ENCODE results near the gene MOCOS. TPM values are rescaled to one million over a fixed set of nuclear protein-coding genes. Genes with fewer than 3 reads are reported as not detected.
"Not testable (repeated sequence)": the region's sequence is repeated elsewhere in the genome, so short reads cannot be mapped to it uniquely, and the experiment has no call there.

Gene MOCOS
- total RNA-seq, 1 donor from 2014 or later = 0.42 TPM

DNA sequence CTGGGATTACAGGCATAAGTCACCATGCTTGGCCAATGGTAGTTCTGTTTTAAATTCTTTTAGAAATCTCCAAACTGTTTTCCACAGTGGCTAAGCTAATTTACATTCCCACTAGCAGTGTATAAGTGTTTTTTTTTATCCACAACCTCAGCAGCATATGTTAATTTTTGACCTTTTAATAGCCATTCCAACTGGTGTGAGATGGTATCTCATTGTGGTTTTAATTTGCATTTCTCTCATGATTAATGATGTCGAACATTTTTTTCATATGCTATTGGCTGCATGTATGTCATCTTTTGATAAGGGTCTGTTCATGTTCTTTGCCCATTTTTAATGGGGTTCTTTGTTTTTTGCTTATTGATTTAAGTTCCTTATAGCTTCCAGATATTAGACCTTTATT, 20.0 kb downstream of the MOCOS start:
- no peak overlapping the region for H3K27ac Mint-ChIP-seq

DNA sequence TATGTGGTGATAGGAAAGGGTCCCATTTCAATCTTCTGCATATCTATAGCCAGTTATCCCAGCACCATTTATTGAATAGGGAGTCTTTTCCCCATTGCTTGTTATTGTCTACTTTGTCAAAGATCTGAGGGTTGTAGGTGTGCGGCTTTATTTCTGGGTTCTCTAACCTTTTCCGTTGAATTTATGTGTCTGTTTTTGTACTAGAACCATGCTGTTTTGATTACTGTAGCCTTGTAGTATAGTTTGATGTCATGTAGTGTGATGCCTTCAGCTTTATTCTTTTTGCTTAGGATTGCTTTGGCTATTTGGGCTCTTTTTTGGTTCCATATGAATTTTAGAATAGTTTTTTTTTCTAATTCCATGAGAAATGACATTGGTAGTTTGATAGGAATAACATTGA, 20.7 kb downstream of the MOCOS start:
- H3K27ac Mint-ChIP-seq; DNase-seq; POLR2A ChIA-PET; ATAC-seq (ENCODE audit: low read depth); H3K27me3 Mint-ChIP-seq; CTCF ChIA-PET; intact Hi-C loops (cut with micrococcal nuclease); H3K36me3 Mint-ChIP-seq (ENCODE audit: low read depth); H3K4me3 Mint-ChIP-seq; H3K4me1 Mint-ChIP-seq: not testable (repeated sequence)
- peaks cover 12% of the 10 kb centered on the region for H3K9me3 Mint-ChIP-seq

More for the DNA sequence above, 20.0 kb downstream of the MOCOS start:
- Mint-ChIP-seq H3K36me3 (ENCODE audit: low read depth) (no peaks in the 10 kb centered on the region), H3K27me3 (peaks cover 3% of the 10 kb centered on the region), H3K4me1 (no peaks in the 10 kb centered on the region), H3K4me3 (no peak overlapping the region), H3K9me3 (peaks cover 12% of the 10 kb centered on the region)
- TF ChIP-seq, protein P1, sequence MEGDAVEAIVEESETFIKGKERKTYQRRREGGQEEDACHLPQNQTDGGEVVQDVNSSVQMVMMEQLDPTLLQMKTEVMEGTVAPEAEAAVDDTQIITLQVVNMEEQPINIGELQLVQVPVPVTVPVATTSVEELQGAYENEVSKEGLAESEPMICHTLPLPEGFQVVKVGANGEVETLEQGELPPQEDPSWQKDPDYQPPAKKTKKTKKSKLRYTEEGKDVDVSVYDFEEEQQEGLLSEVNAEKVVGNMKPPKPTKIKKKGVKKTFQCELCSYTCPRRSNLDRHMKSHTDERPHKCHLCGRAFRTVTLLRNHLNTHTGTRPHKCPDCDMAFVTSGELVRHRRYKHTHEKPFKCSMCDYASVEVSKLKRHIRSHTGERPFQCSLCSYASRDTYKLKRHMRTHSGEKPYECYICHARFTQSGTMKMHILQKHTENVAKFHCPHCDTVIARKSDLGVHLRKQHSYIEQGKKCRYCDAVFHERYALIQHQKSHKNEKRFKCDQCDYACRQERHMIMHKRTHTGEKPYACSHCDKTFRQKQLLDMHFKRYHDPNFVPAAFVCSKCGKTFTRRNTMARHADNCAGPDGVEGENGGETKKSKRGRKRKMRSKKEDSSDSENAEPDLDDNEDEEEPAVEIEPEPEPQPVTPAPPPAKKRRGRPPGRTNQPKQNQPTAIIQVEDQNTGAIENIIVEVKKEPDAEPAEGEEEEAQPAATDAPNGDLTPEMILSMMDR (IDR thresholded peaks at IDR 0.05) = no peak
- ChIA-PET CTCF (no interaction called here), POLR2A (no interaction called here)
- ATAC-seq (ENCODE audit: low read depth) (no peak), DNase-seq (no peak)
- intact Hi-C loops (cut with micrococcal nuclease) = no loop called here

DNA sequence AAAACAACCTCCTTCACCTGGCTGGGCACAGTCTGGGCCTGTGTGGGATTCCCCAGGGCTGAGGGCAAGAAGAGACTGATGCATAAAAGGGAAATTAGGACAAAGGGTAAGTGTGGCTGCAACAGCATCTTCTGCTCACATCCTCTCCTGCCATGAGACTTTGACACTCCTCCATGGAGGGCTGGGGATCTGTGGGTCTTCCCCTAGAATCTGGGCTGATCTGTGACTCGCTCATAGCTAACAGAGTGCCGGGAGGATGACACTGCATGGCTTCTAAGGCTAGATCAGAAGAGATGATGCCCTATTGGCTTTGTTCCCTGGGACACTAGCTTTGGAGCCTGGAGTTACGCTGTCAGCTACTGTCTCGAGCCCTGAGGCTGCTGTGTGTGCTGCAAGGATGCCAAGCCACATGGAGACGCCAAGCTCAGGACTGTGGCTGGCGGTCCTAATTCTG, 24.3 kb downstream of the MOCOS start:
- Mint-ChIP-seq H3K4me1 (no peaks in the 10 kb centered on the region), H3K27ac (no peak overlapping the region), H3K36me3 (ENCODE audit: low read depth) (no peaks in the 10 kb centered on the region), H3K27me3 (peaks cover 2% of the 10 kb centered on the region), H3K4me3 (no peak overlapping the region), H3K9me3 (peaks cover 12% of the 10 kb centered on the region)
- intact Hi-C loops (cut with micrococcal nuclease) = no loop called here
- DNase-seq = no peak
- CTCF ChIA-PET = no interaction called here
- no peak for ATAC-seq (ENCODE audit: low read depth)
- TF ChIP-seq, protein P1 (IDR thresholded peaks at IDR 0.05) = no peak
- POLR2A ChIA-PET = no interaction called here

DNA sequence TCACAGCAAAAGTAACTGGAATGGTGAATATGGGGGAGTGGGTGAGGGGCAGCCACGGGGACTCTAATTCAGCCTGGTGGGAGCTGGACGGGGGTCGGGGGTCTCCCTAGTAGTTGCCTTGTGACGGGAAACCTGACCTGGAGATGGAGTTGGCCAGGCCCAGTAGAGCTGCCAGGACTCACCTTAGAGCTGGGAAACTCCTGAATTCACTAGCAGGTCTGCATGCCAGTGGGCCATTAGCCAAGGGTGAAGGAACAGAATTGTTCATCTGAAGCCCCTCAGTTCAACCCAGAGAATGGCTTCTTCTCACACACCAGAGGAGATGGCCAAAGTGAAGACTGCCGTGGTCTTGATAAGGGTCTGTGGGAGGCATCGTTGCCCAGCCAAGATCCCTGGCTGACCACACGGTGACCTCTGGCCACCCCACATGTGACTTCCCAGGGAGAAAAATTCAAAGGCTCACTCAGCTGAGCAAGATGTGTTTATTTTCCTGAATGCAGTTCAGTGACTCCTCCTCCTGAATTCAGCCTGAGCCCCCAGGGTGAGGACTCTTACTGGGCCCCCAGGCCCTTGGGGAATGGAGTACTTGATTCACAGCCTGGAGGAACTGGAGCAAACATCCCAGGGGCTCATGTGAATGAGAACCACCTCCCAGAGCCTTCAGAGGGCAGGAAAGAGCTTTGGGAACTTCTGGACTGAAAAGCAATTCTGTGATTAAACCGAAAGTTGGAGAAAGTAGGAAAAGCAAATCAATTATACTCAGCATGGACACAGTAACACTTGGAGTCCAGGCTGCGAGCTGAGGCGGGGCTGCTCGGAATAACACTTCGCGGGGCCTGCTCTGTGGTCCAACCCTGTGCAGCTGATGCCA, 25.2 kb downstream of the MOCOS start:
- Mint-ChIP-seq H3K27ac (no peak overlapping the region), H3K9me3 (peaks cover 12% of the 10 kb centered on the region), H3K27me3 (peaks cover 2% of the 10 kb centered on the region), H3K4me3 (no peak overlapping the region), H3K4me1 (no peaks in the 10 kb centered on the region), H3K36me3 (ENCODE audit: low read depth) (no peaks in the 10 kb centered on the region)
- no peak for ATAC-seq (ENCODE audit: low read depth)
- no peak for DNase-seq
- intact Hi-C loops (cut with micrococcal nuclease) = no loop called here
- CTCF ChIA-PET = no interaction called here
- POLR2A ChIA-PET = no interaction called here
- TF ChIP-seq, protein P1 (IDR thresholded peaks at IDR 0.05) = no peak

DNA sequence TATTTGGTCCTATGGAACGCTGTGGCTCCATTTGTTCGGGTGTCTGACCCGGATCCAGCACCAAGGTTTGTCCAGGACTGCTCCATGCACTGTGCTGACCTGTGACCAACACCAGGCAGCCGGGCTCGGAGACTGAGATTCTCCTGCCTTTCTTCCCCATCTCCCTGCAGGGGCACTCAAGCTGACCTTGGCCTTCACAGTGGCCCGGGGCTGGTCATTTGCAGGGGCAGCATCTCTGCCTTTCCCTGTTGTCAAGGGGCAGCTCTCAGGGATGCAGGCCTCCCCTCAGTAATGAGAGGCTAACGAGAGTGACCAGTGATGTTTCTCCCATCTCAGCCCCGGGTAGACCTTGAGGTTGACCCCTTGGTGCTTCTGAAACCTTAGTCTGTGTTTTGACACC, 27.5 kb downstream of the MOCOS start:
- no peak for DNase-seq
- TF ChIP-seq, protein P1 (IDR thresholded peaks at IDR 0.05) = no peak
- ChIA-PET POLR2A (no interaction called here), CTCF (no interaction called here)
- Mint-ChIP-seq H3K27me3 (peaks cover 2% of the 10 kb centered on the region), H3K4me1 (no peaks in the 10 kb centered on the region), H3K4me3 (no peak overlapping the region), H3K9me3 (no peaks in the 10 kb centered on the region), H3K36me3 (ENCODE audit: low read depth) (no peaks in the 10 kb centered on the region), H3K27ac (no peak overlapping the region)
- no peak for ATAC-seq (ENCODE audit: low read depth)
- intact Hi-C loops (cut with micrococcal nuclease) = no loop called here

Measured in activated B cell treated with CpG ODN at 0.5 μM for 24 hours (primary cell).